Testis (tissue), 2 donors: ENCODE measurements around the gene TAAR2.

ENCODE experiments used
- CTCF ChIP-seq, 3 experiments: fragments of 450-650 bp in 2 of 3; fragments of 200-600 bp in 1 of 3; sonication (generic) in 1 of 3; IDR thresholded peaks; one replicate each; pipeline ENCODE4 v1.5.1; 2016 to 2019; ENCODE audit warnings: antibody characterized with exemption in 3 of 3, mild to moderate bottlenecking in 2 of 3, moderate library complexity in 1 of 3
- POLR2A ChIP-seq: fragments of 450-650 bp; IDR thresholded peaks from one replicate; pipeline ENCODE4 v1.6.1; 2017; ENCODE audit warnings: antibody characterized with exemption, mild to moderate bottlenecking, moderate library complexity

GRCh38 chr6:132570221-132570777, 53.8 kb downstream of the TAAR2 start, which contains the start of gene TAAR6:
- TF ChIP-seq CTCF (IDR thresholded peaks at IDR 0.05) = no peak
- TF ChIP-seq POLR2A = no peak
